Loucy (cell line): ENCODE measurements around the gene HIRIP3.

Experiments used
- CTCF ChIP-seq: fragments of 200-600 bp; sonication (generic); conservative IDR thresholded peaks from 2 replicates; pipeline ENCODE4 v1.5.1; 2014; ENCODE audit warnings: mild to moderate bottlenecking, antibody characterized with exemption, low read length
- EZH2phosphoT487 ChIP-seq: fragments of 200-600 bp; IDR thresholded peaks from 2 replicates; pipeline ENCODE4 v1.6.1; 2018; ENCODE audit warnings: antibody characterized with exemption, mild to moderate bottlenecking, moderate library complexity, borderline replicate concordance

GRCh38 chr16:29961127-29961478, 34.3 kb downstream of the HIRIP3 start:
- no peak for TF ChIP-seq CTCF
- TF ChIP-seq EZH2phosphoT487: no peak
